Astrocyte (in vitro differentiated cells and primary cell): ENCODE results near the gene COPZ2.

Source experiments
- CTCF ChIP-seq: IDR thresholded peaks from 2 replicates; pipeline ENCODE4 v1.5.1; 2011; ENCODE audit warnings: low read depth, mild to moderate bottlenecking, inconsistent platforms, low read length, moderate library complexity; ENCODE audit not compliant: insufficient read depth
- EZH2 ChIP-seq: IDR thresholded peaks from 2 replicates; pipeline ENCODE4 v1.6.1; 2012; ENCODE audit warnings: mild to moderate bottlenecking, low read length, inconsistent platforms; ENCODE audit not compliant: insufficient read depth

GRCh38 chr17:48058393-48059124, 21.0 kb upstream of the COPZ2 start:
- TF ChIP-seq CTCF (no peak), EZH2 (no peak)
